Measurements from ENCODE around the gene CDKN1B. TPM values are rescaled to one million over a fixed set of nuclear protein-coding genes. Genes with fewer than 3 reads are reported as not detected.
A peak's percentile ranks its signal among the peaks of the same experiment; 100 is the strongest.
"Not testable (repeated sequence)": the region's sequence is repeated elsewhere in the genome, so short reads cannot be mapped to it uniquely, and the experiment has no call there.

The CDKN1B gene
- total RNA-seq, 1 donor from 2014 or later: 151 TPM

- DNase-seq (ENCODE audit: low spot score in 2 of 2) (peak in 1 of 2 donors; percentile 12), FAIRE-seq (no peak)
These were observed 5.4 kb downstream of the CDKN1B start for GRCh38 chr12:12722435-12723148.

GRCh38 chr12:12723149-12723680 lies 6.0 kb downstream of the CDKN1B start:
- DNase-seq (ENCODE audit: low spot score in 2 of 2) (no peak), FAIRE-seq (no peak)

DNA sequence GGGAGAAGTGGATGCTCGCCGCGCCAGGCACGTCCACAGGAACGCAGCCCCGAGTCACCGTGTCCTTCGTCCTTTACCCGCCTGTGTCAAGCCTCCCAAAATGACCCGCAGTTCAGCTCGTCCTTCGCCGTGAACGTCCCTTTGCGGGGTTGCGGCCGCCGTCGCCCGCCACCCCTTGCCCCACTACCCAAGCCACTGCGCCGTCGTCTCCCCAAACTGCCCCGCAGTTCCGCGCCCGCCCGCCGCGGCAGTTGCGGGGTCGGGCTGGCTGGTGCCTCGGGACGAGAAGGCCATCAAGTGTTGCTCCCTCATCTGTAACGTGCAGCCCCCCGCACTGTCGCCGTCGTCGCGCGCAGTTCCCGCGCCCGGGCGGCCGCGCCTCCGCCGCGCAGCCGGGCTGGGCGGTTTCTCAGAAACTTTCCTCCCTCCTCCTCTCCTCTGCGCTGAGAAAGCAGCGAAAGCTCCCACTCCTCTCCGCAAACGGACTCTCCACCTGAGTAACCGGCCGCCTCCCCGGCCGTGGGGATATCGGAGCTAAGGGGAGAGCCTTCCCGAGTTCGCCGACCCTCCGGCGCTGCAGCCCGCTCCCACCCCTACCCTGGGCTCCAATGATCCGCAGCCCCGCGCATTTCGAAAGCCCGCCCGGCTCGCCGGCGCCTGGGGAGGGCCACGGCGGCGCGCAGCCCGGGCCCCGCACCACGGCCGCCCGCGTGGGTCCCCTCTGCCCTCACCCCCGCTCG lies 6.7 kb downstream of the CDKN1B start:
- no peak for FAIRE-seq

GRCh38 chr12:12724421-12725085 lies 7.4 kb downstream of the CDKN1B start:
- peak in 1 of 2 donors; percentile 64 for DNase-seq (ENCODE audit: low spot score in 2 of 2)
- no peak for FAIRE-seq

More for the DNA sequence above, 6.7 kb downstream of the CDKN1B start:
- DNase-seq (ENCODE audit: low spot score in 2 of 2): peak; percentile 39 to 57

- FAIRE-seq (no peak), DNase-seq (ENCODE audit: low spot score in 2 of 2) (peak; percentile 85 to 93)
These were observed 8.2 kb downstream of the CDKN1B start for GRCh38 chr12:12725086-12725955.

DNA sequence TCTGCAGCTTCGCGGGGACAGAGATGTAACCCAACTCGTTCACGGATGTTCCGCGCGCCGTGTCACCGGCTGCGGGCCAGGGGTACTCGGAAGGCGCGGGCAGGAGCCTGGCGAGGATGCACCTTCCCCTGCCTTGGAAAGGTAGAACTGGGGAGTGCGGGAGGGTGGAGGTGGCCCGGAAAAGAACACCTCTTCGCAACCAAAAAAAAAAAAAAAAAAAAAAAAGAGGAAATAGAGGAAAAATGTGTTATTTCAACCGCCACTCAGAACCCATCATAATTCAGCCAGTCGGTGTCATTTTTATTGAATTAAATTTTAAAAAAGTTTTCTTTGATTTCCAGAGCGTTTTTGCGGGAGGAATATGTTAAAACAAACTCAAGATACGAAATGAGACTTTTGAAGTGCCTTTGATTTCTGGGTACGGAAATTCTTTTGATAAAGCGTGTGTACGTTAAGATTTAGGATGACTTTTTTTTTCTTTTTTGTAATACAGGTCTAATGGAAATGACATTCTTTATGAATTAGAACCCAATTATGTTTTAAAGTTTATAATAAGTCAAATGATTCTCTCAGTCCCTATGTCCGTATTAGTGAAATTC lies 8.9 kb downstream of the CDKN1B start:
- no peak for FAIRE-seq
- DNase-seq (ENCODE audit: low spot score in 2 of 2): no peak

GRCh38 chr12:12726555-12727093 lies 9.5 kb downstream of the CDKN1B start:
- DNase-seq (ENCODE audit: low spot score in 2 of 2): no peak
- no peak for FAIRE-seq

DNA sequence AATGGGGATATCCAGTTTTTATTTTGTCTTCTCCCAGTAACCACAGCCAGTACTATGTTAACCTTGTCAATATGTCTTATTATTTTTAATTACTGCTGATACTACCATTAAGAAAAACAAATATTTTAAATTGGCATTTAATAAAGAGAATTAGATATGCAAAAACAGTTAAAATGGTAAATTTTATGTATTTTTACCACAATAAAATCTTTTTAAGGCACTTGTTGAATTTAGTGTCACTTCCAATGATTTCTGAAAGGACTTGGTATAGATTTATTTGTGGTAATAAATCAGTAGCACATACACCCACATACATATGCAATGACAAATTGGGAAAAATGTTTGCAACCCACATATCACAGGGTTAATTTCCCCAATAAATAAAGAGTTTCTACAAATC lies 14.0 kb downstream of the CDKN1B start:
- no peak for DNase-seq (ENCODE audit: low spot score in 2 of 2)
- no peak for FAIRE-seq

GRCh38 chr12:12731785-12732184 lies 14.6 kb downstream of the CDKN1B start:
- no peak for DNase-seq (ENCODE audit: low spot score in 2 of 2)
- FAIRE-seq: no peak

- no peak for FAIRE-seq
- no peak for DNase-seq (ENCODE audit: low spot score in 2 of 2)
These were observed 15.9 kb downstream of the CDKN1B start for GRCh38 chr12:12733118-12733517.

- no peak for DNase-seq (ENCODE audit: low spot score in 2 of 2)
- FAIRE-seq: no peak
These were observed 16.9 kb downstream of the CDKN1B start for GRCh38 chr12:12734054-12734453.

DNA sequence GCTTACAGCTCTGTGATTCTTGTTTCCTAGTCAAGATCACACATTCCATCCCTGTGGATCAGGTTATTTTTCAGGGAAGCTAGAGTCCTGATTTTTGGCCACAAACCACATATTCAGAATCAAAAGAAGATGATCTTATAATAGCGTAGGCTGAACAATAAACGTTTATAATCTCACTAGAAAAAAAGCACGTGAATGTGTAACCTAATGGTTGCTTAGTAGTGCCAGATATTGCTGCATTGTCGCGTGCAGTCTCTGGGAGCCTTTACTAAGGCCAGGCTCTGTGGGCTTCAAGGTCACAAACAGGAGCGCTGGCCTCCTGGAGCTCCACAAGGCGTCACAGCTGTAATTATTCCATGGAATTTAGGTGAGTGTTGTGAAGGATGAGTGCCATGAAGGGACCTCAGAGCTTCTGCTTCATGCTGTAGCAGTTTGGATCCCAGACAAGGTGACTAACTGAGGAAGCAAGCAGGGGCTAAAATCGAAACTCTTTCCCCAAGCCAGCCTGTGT lies 17.4 kb downstream of the CDKN1B start:
- no peak for FAIRE-seq

DNA sequence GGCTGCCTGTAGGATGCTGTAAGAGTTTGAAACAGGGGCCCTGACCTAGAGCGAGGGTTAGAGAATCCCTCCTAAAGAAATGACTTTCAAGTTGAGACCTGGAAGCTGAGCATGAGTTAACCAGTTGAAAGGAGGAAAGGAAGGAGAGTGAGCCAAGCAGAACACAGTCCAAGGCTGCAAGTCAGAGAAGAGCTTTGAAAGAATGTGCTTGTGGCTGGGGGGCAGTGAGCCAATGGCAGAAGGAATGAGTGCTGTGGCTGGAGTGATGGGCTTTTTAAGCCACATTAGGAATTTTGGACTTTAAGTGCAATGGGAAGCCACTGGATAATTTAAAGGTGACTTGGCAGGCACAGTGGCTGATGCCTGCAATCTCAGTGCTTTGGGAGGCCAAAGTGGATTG lies 18.1 kb downstream of the CDKN1B start:
- no peak for FAIRE-seq
- DNase-seq (ENCODE audit: low spot score in 2 of 2): no peak

More for the DNA sequence above, 17.4 kb downstream of the CDKN1B start:
- DNase-seq (ENCODE audit: low spot score in 2 of 2): no peak

GRCh38 chr12:12736759-12737676 lies 19.9 kb downstream of the CDKN1B start:
- DNase-seq (ENCODE audit: low spot score in 2 of 2) (peak in 1 of 2 donors; percentile 6), FAIRE-seq (peak; percentile 77)

DNA sequence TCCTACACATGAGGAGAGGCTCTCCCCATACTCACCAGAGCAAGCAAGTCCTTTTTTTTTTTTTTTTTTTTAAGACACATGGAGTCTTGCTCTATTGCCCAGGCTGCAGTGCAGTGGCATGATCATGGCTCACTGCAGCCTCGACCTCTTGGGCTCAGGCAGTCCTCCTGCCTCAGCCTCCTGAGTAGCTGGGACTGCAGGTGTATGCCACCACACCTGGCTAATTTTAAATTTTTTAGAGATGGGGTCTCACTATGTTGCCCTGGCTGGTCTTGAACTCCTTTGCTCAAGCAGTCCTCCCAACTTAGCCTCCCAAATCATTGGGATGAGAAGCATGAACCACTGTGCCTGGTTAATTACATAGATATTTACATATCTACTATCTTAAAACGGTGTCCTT lies 21.0 kb downstream of the CDKN1B start:
- not testable (repeated sequence) for FAIRE-seq; DNase-seq (ENCODE audit: low spot score in 2 of 2)

DNA sequence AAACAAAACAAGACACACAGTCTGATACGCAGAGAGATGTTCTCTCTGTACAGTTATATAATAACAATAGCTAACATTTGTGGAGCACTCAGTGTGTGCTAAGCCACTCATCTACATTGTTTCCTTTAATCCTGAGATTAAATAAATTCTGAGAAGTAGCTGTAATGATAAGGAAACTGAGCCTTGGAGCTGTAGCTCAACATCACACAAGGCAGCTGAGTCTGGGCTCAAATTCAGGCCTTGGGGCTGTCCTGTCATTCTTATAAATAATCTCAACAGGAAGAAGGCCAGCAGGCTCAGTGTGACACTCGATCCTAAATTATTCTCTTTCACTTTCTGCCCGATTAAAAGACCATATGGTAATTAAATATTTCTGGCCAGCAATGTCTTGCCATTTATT lies 24.5 kb downstream of the CDKN1B start:
- DNase-seq (ENCODE audit: low spot score in 2 of 2): no peak
- no peak for FAIRE-seq

DNA sequence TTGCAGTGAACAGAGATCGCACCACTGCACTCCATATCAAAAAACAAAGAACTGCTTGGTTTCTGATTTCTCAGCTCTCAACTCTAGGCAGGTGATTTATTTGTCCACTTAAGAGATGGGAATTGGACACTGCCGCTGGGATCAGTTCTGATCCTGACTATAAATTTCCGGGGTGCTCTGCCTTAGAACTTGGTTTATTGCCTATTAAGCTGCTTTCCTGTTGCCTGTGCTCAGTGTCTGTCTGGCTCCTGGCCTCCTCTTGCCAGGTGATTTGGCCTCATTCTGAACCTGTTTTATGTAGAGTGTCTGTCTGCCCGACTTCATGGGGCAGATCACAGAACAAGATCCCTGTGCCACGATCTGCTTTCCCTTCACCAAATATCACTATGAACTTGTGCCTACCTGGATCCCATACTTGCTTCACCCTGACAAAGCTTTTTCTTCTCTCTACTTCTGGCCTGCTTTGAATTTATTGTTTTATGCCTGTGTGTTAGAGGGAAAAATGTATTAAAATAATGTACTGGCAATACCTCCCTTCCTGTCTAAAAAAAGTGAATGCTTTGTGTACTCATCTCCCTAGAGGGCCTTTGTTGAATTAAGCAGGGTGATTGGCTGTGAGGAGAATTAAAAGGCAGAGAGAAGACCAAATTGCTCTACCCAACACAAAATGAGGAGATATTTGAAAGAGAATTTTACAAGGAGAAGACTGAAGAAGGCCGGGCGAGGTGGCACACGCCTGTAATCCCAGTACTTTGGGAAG lies 27.6 kb downstream of the CDKN1B start:
- FAIRE-seq: no peak
- no peak for DNase-seq (ENCODE audit: low spot score in 2 of 2)
